ENCODE data around the gene CBLN3. TPM values are rescaled to one million over a fixed set of nuclear protein-coding genes. Genes with fewer than 3 reads are reported as not detected.

CBLN3 gene
- polyA plus RNA-seq, 4 donors, result 0.27 to 4.8 (median 1.9) TPM; not detected in 1

DNA sequence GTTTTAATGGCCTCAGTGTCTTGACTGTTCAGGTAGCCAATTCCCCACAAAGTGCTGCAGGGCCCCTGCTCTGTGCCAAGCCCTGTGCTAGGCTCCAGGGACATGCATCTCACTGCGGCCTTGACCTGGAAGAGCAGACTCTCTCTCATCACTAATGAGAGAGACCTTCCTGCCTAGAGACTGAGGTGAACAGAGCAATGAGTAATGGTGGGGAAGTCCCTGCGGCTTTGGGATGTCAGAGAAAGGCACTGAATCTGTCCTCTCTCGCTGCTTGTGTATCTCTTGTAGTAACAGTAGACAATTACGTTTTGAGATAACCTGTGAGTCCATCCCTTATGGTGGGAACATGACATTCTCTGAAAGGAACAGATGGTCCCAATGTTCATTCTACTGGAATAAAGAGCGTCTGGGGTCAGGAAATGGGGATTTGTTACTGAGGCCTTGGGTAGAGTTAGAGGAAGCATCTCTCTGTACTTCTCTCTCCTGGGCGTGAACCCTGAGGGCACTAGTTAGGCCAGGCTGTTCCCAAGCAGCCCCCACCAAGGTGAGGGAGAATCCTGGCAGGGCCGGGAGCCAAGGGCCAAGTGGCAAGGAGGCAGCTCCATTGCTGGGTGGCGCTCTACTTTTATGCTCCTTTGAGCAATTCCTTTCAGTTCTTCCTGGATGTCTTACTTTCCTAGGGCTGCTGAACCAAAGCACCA, 48.0 kb downstream of the CBLN3 start:
- 86 to 90% (median 90%) methylated on average over 8 of the region's 8 CpGs for WGBS, 3 donors
- no peak for FAIRE-seq

GRCh38 chr14:24379907-24380730, 49.3 kb downstream of the CBLN3 start:
- no peaks in the 10 kb centered on the region for H3K9me3 ChIP-seq (ENCODE audit: control insufficient read depth in 2 of 2, insufficient read depth in 1 of 2, low read depth in 1 of 2, low read length in 1 of 2)
- H3K27ac ChIP-seq (ENCODE audit: low read depth in 1 of 3, low read length in 2 of 3), result no peak overlapping the region
- DNase-seq (peak in 1 of 2 donors; percentile 54), FAIRE-seq (no peak)
- 69 to 75% (median 72%) methylated on average over 15 of the region's 15 CpGs for WGBS, 3 donors
- peaks cover 0 to 12% (median 0%) of the 10 kb centered on the region in 3 donors for H3K36me3 ChIP-seq (ENCODE audit: control insufficient read depth in 3 of 3, insufficient read depth in 2 of 3, low read depth in 1 of 3, low read length in 3 of 3)
- peaks cover 0 to 44% (median 0%) of the 10 kb centered on the region in 3 donors for H3K4me1 ChIP-seq (ENCODE audit: control insufficient read depth in 3 of 3, insufficient read depth in 2 of 3, low read depth in 1 of 3, low read length in 2 of 3)
- no peak overlapping the region for H3K4me3 ChIP-seq (ENCODE audit: low read depth in 1 of 3, low read length in 3 of 3)
- no peaks in the 10 kb centered on the region for H3K27me3 ChIP-seq (ENCODE audit: control insufficient read depth in 3 of 3, insufficient read depth in 3 of 3, low read length in 3 of 3)

More for the DNA sequence above, 48.0 kb downstream of the CBLN3 start:
- DNase-seq, result no peak
- Histone ChIP-seq H3K27ac (ENCODE audit: low read depth in 1 of 3, low read length in 2 of 3) (no peak overlapping the region), H3K36me3 (ENCODE audit: control insufficient read depth in 3 of 3, insufficient read depth in 2 of 3, low read depth in 1 of 3, low read length in 3 of 3) (peaks cover 0 to 7% (median 0%) of the 10 kb centered on the region in 3 donors), H3K4me3 (ENCODE audit: low read depth in 1 of 3, low read length in 3 of 3) (no peak overlapping the region), H3K9me3 (ENCODE audit: control insufficient read depth in 2 of 2, insufficient read depth in 1 of 2, low read depth in 1 of 2, low read length in 1 of 2) (no peaks in the 10 kb centered on the region), H3K4me1 (ENCODE audit: control insufficient read depth in 3 of 3, insufficient read depth in 2 of 3, low read depth in 1 of 3, low read length in 2 of 3) (peaks cover 0 to 34% (median 0%) of the 10 kb centered on the region in 3 donors), H3K27me3 (ENCODE audit: control insufficient read depth in 3 of 3, insufficient read depth in 3 of 3, low read length in 3 of 3) (no peaks in the 10 kb centered on the region)

- FAIRE-seq (no peak), DNase-seq (no peak)
- H3K4me3 ChIP-seq (ENCODE audit: low read depth in 1 of 3, low read length in 3 of 3), result no peak overlapping the region
- peaks cover 0 to 44% (median 0%) of the 10 kb centered on the region in 3 donors for H3K4me1 ChIP-seq (ENCODE audit: control insufficient read depth in 3 of 3, insufficient read depth in 2 of 3, low read depth in 1 of 3, low read length in 2 of 3)
- WGBS, 3 donors, result 75 to 78% (median 77%) methylated on average over 7 of the region's 7 CpGs
- no peaks in the 10 kb centered on the region for H3K27me3 ChIP-seq (ENCODE audit: control insufficient read depth in 3 of 3, insufficient read depth in 3 of 3, low read length in 3 of 3)
- no peak overlapping the region for H3K27ac ChIP-seq (ENCODE audit: low read depth in 1 of 3, low read length in 2 of 3)
- peaks cover 0 to 14% (median 0%) of the 10 kb centered on the region in 3 donors for H3K36me3 ChIP-seq (ENCODE audit: control insufficient read depth in 3 of 3, insufficient read depth in 2 of 3, low read depth in 1 of 3, low read length in 3 of 3)
- no peaks in the 10 kb centered on the region for H3K9me3 ChIP-seq (ENCODE audit: control insufficient read depth in 2 of 2, insufficient read depth in 1 of 2, low read depth in 1 of 2, low read length in 1 of 2)
Measured at GRCh38 chr14:24378981-24379906, 50.2 kb downstream of the CBLN3 start.

DNA sequence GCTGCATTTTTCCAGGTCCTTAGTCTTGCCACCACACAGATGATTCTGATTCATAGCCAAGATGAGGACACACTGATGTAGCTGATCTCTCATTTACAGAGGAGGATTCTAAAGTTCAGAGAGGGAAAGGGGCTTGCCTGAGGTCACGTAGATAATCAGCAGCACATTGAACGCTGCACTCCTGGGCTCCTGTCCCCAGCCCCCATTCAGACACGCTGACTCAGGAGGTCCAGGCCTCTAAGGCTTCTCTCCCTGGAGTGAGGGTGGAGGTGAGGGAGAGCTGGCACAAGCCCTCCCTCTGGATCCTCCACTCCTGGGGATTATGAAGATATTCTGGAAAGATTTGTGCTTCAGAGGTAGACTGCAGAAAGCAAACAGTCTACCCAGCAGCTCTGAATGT, 51.1 kb downstream of the CBLN3 start:
- H3K27ac ChIP-seq (ENCODE audit: low read depth in 1 of 3, low read length in 2 of 3), result peak overlapping the region in 1 of 3 donors; percentile 48
- no peak for DNase-seq
- no peak for FAIRE-seq

GRCh38 chr14:24377657-24378056, 51.8 kb downstream of the CBLN3 start:
- no peaks in the 10 kb centered on the region for H3K9me3 ChIP-seq (ENCODE audit: control insufficient read depth in 2 of 2, insufficient read depth in 1 of 2, low read depth in 1 of 2, low read length in 1 of 2)
- no peak overlapping the region for H3K4me3 ChIP-seq (ENCODE audit: low read depth in 1 of 3, low read length in 3 of 3)
- peaks cover 0 to 29% (median 0%) of the 10 kb centered on the region in 3 donors for H3K36me3 ChIP-seq (ENCODE audit: control insufficient read depth in 3 of 3, insufficient read depth in 2 of 3, low read depth in 1 of 3, low read length in 3 of 3)
- no peak for FAIRE-seq
- peak in 1 of 2 donors; percentile 64 for DNase-seq
- H3K4me1 ChIP-seq (ENCODE audit: control insufficient read depth in 3 of 3, insufficient read depth in 2 of 3, low read depth in 1 of 3, low read length in 2 of 3), result peaks cover 0 to 44% (median 0%) of the 10 kb centered on the region in 3 donors
- 40 to 49% (median 47%) methylated on average over 2 of the region's 2 CpGs for WGBS, 3 donors
- H3K27ac ChIP-seq (ENCODE audit: low read depth in 1 of 3, low read length in 2 of 3), result peak overlapping the region in 1 of 3 donors; percentile 48
- H3K27me3 ChIP-seq (ENCODE audit: control insufficient read depth in 3 of 3, insufficient read depth in 3 of 3, low read length in 3 of 3), result no peaks in the 10 kb centered on the region

More for the DNA sequence above, 51.1 kb downstream of the CBLN3 start:
- WGBS, 3 donors, result 84 to 87% (median 87%) methylated on average over 3 of the region's 3 CpGs
- H3K27me3 ChIP-seq (ENCODE audit: control insufficient read depth in 3 of 3, insufficient read depth in 3 of 3, low read length in 3 of 3), result no peaks in the 10 kb centered on the region
- H3K4me1 ChIP-seq (ENCODE audit: control insufficient read depth in 3 of 3, insufficient read depth in 2 of 3, low read depth in 1 of 3, low read length in 2 of 3), result peaks cover 0 to 44% (median 0%) of the 10 kb centered on the region in 3 donors
- peaks cover 0 to 23% (median 0%) of the 10 kb centered on the region in 3 donors for H3K36me3 ChIP-seq (ENCODE audit: control insufficient read depth in 3 of 3, insufficient read depth in 2 of 3, low read depth in 1 of 3, low read length in 3 of 3)
- H3K9me3 ChIP-seq (ENCODE audit: control insufficient read depth in 2 of 2, insufficient read depth in 1 of 2, low read depth in 1 of 2, low read length in 1 of 2), result no peaks in the 10 kb centered on the region
- no peak overlapping the region for H3K4me3 ChIP-seq (ENCODE audit: low read depth in 1 of 3, low read length in 3 of 3)

DNA sequence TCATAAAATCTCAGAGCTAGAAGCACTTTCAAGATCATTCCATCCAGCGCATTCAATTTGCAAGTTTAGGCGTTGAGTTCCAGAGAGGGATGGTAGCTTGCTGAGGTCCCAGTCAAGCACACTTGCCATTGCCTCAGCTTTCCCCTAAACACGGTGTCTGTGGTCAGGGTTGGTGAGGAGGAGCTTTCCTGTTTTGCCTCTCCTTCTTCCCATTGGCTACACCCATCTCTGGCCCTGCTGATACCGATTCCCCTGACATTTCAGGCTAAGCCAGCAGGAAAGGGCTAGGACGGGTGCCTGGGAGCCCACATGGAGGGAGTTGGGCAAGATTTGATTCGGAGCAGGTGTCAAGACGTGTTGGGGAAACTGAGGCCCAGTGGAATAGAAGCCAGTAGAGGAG, 52.3 kb downstream of the CBLN3 start:
- WGBS, 3 donors, result 80 to 90% (median 86%) methylated on average over 7 of the region's 7 CpGs

More for the DNA sequence above, 52.3 kb downstream of the CBLN3 start:
- Histone ChIP-seq H3K9me3 (ENCODE audit: control insufficient read depth in 2 of 2, insufficient read depth in 1 of 2, low read depth in 1 of 2, low read length in 1 of 2) (no peaks in the 10 kb centered on the region), H3K36me3 (ENCODE audit: control insufficient read depth in 3 of 3, insufficient read depth in 2 of 3, low read depth in 1 of 3, low read length in 3 of 3) (peaks cover 0 to 34% (median 0%) of the 10 kb centered on the region in 3 donors), H3K27ac (ENCODE audit: low read depth in 1 of 3, low read length in 2 of 3) (peak overlapping the region in 1 of 3 donors; percentile 4), H3K4me3 (ENCODE audit: low read depth in 1 of 3, low read length in 3 of 3) (no peak overlapping the region), H3K4me1 (ENCODE audit: control insufficient read depth in 3 of 3, insufficient read depth in 2 of 3, low read depth in 1 of 3, low read length in 2 of 3) (peaks cover 0 to 44% (median 0%) of the 10 kb centered on the region in 3 donors), H3K27me3 (ENCODE audit: control insufficient read depth in 3 of 3, insufficient read depth in 3 of 3, low read length in 3 of 3) (no peaks in the 10 kb centered on the region)
- DNase-seq (no peak), FAIRE-seq (no peak)
